WTC11 (cell line): ENCODE measurements around the gene SLC8B1. TPM values are rescaled to one million over a fixed set of nuclear protein-coding genes. Genes with fewer than 3 reads are reported as not detected.

Source experiments
- ATAC-seq: fragments of 200-7000 bp; cut with Tn5 transposase; 2 replicates; pipeline ENCODE4 v1.10.0; 2021; ENCODE audit warnings: mild to moderate bottlenecking, moderate library complexity
- CTCF ChIA-PET: fragments of 300-600 bp; sonication (Branson Sonifier 250); formaldehyde crosslinking; loops from one replicate; lab custom pipeline; 2021; ENCODE audit warnings: antibody characterized with exemption; lab: Charles Lee
- POLR2A ChIA-PET: fragments of 350-600 bp; sonication (Branson Sonifier 250); formaldehyde crosslinking; loops from one replicate; lab custom pipeline; 2021; ENCODE audit warnings: antibody characterized with exemption; lab: Charles Lee
- DNase-seq: peaks from one replicate; pipeline ENCODE4 v3.0.0; 2021; ENCODE audit warnings: low spot score
- H3K27ac Mint-ChIP-seq: 2 replicates; pipeline ENCODE4 v1.8.0; 2021; ENCODE audit warnings: mixed read lengths
- H3K27me3 Mint-ChIP-seq: 2 replicates; pipeline ENCODE4 v1.8.0; 2021; ENCODE audit warnings: low read depth, mild to moderate bottlenecking, moderate library complexity, mixed read lengths
- H3K36me3 Mint-ChIP-seq: 2 replicates; pipeline ENCODE4 v1.8.0; 2021; ENCODE audit warnings: mixed read lengths
- H3K4me1 Mint-ChIP-seq: 2 replicates; pipeline ENCODE4 v1.8.0; 2022; ENCODE audit warnings: mixed read lengths
- H3K4me3 Mint-ChIP-seq: 2 replicates; pipeline ENCODE4 v1.8.0; 2021; ENCODE audit warnings: mild to moderate bottlenecking, moderate library complexity, mixed read lengths
- H3K9me3 Mint-ChIP-seq: 2 replicates; pipeline ENCODE4 v1.8.0; 2021; ENCODE audit warnings: mixed read lengths
- AFF4 ChIP-seq: sonication (generic); formaldehyde crosslinking; IDR thresholded peaks from 2 replicates; pipeline ENCODE4 v1.8.1; 2023; ENCODE audit warnings: mild to moderate bottlenecking, missing genetic modification reagents, borderline replicate concordance
- CDX4 ChIP-seq: fragments of 250-450 bp; sonication (Bioruptor Pico); IDR thresholded peaks from 2 replicates; pipeline ENCODE4 v1.9.0; 2021; ENCODE audit warnings: moderate library complexity, mild to moderate bottlenecking, inconsistent platforms, borderline replicate concordance
- ELF4 ChIP-seq: sonication (generic); formaldehyde crosslinking; IDR thresholded peaks from 2 replicates; pipeline ENCODE4 v1.8.1; 2022; ENCODE audit warnings: low read depth, mild to moderate bottlenecking, moderate library complexity, missing genetic modification reagents
- GABPB1 ChIP-seq: sonication (generic); formaldehyde crosslinking; IDR thresholded peaks from 2 replicates; pipeline ENCODE4 v1.8.1; 2023; ENCODE audit warnings: mild to moderate bottlenecking, missing genetic modification reagents
- IRF1 ChIP-seq: sonication (generic); formaldehyde crosslinking; IDR thresholded peaks from 2 replicates; pipeline ENCODE4 v1.8.0; 2023; ENCODE audit warnings: missing genetic modification reagents
- OVOL2 ChIP-seq: fragments of 250-450 bp; sonication (Bioruptor Pico); IDR thresholded peaks from 2 replicates; pipeline ENCODE4 v1.9.0; 2021; ENCODE audit warnings: mild to moderate bottlenecking, borderline replicate concordance
- SP1 ChIP-seq: sonication (generic); formaldehyde crosslinking; conservative IDR thresholded peaks from 2 replicates; pipeline ENCODE4 v1.8.1; 2022; ENCODE audit warnings: missing genetic modification reagents
- ZNF121 ChIP-seq: sonication (generic); formaldehyde crosslinking; IDR thresholded peaks from 2 replicates; pipeline ENCODE4 v1.8.0; 2023; ENCODE audit warnings: missing genetic modification reagents
- ZNF138 ChIP-seq: sonication (generic); formaldehyde crosslinking; conservative IDR thresholded peaks from 2 replicates; pipeline ENCODE4 v1.8.1; 2022; ENCODE audit warnings: mild to moderate bottlenecking, moderate library complexity, missing genetic modification reagents
- ZNF396 ChIP-seq: fragments of 250-450 bp; sonication (Bioruptor Pico); IDR thresholded peaks from 2 replicates; pipeline ENCODE4 v1.8.0; 2021; ENCODE audit warnings: mild to moderate bottlenecking, moderate library complexity, borderline replicate concordance
- ZNF425 ChIP-seq: fragments of 250-450 bp; sonication (Bioruptor Pico); conservative IDR thresholded peaks from 2 replicates; pipeline ENCODE4 v1.9.0; 2021; ENCODE audit warnings: mild to moderate bottlenecking
- ZNF532 ChIP-seq: fragments of 250-450 bp; sonication (Bioruptor Pico); IDR thresholded peaks from 2 replicates; pipeline ENCODE4 v1.9.0; 2021; ENCODE audit warnings: mild to moderate bottlenecking, borderline replicate concordance
- total RNA-seq: library from RNA; stranded (reverse); gene quantifications from 3 replicates; pipeline ENCODE4 v1.2.3, GENCODE V29; 2021

The SLC8B1 gene
- total RNA-seq, 1 experiment from 2014 or later: 13.8 TPM

- no peak for TF ChIP-seq ZNF425
- no peak for TF ChIP-seq SP1 (CRISPR knock-in tag)
- TF ChIP-seq IRF1 (CRISPR knock-in tag): no peak
- TF ChIP-seq GABPB1: no peak
- no peak for TF ChIP-seq ZNF396 (CRISPR knock-in tag)
- no peak for TF ChIP-seq ZNF121 (CRISPR knock-in tag)
- no peak for TF ChIP-seq AFF4 (CRISPR knock-in tag)
- no peak for TF ChIP-seq ZNF532 (CRISPR knock-in tag)
- TF ChIP-seq CDX4: no peak
- TF ChIP-seq ZNF138 (CRISPR knock-in tag): no peak
- TF ChIP-seq ELF4 (CRISPR knock-in tag): no peak
Observed at GRCh38 chr12:113261847-113262470, 73.0 kb downstream of the SLC8B1 start (continued).

- no peak for DNase-seq
- Mint-ChIP-seq H3K27ac (no peak overlapping the region), H3K9me3 (peaks cover 3% of the 10 kb centered on the region; the same call in 1 of the 2 replicates), H3K27me3 (no peaks in the 10 kb centered on the region), H3K36me3 (peaks cover 2% of the 10 kb centered on the region; the same call in 1 of the 2 replicates), H3K4me3 (no peak overlapping the region), H3K4me1 (peaks cover 21% of the 10 kb centered on the region)
- CTCF ChIA-PET: interaction anchor here (0.6 to 1.1 kb wide), 4 partner anchors 63 to 165 kb away, joined by 3 to 4 read pairs (median 3); partner anchors contain the start of gene PLBD2
- POLR2A ChIA-PET: interaction anchor here (0.7 kb wide), 1 partner anchor 702 kb away, joined by 3 read pairs; no protein-coding TSS in a partner anchor
- no peak for ATAC-seq
- TF ChIP-seq OVOL2 (CRISPR knock-in tag): no peak
Observed at GRCh38 chr12:113260636-113261300, 74.1 kb downstream of the SLC8B1 start.
